Measurements from ENCODE around the gene TTC7B.

TTC7B gene

GRCh38 chr14:90596733-90597132, 219.5 kb downstream of the TTC7B start:
- no peaks in the 10 kb centered on the region for H3K9me3 Mint-ChIP-seq
- peaks cover 3% of the 10 kb centered on the region for H3K27me3 Mint-ChIP-seq (ENCODE audit: low read depth, poor library complexity)
- no peak overlapping the region for H3K4me3 Mint-ChIP-seq
- TF ChIP-seq CTCF (IDR thresholded peaks at IDR 0.05), result no peak
- DNase-seq, result no peak
- no peak overlapping the region for H3K27ac Mint-ChIP-seq
- H3K36me3 Mint-ChIP-seq (ENCODE audit: low read depth), result no peaks in the 10 kb centered on the region
- peaks cover 14% of the 10 kb centered on the region for H3K4me1 Mint-ChIP-seq

GRCh38 chr14:90593254-90594040, 222.8 kb downstream of the TTC7B start:
- H3K9me3 Mint-ChIP-seq, result no peaks in the 10 kb centered on the region
- H3K27ac Mint-ChIP-seq, result no peak overlapping the region
- peaks cover 14% of the 10 kb centered on the region for H3K4me1 Mint-ChIP-seq
- no peak for TF ChIP-seq CTCF (IDR thresholded peaks at IDR 0.05)
- H3K36me3 Mint-ChIP-seq (ENCODE audit: low read depth), result no peaks in the 10 kb centered on the region
- H3K27me3 Mint-ChIP-seq (ENCODE audit: low read depth, poor library complexity), result no peaks in the 10 kb centered on the region
- no peak for DNase-seq
- no peak overlapping the region for H3K4me3 Mint-ChIP-seq

GRCh38 chr14:90592655-90593054, 223.6 kb downstream of the TTC7B start:
- no peak for DNase-seq
- Mint-ChIP-seq H3K9me3 (no peaks in the 10 kb centered on the region), H3K27ac (no peak overlapping the region), H3K4me1 (peaks cover 14% of the 10 kb centered on the region), H3K4me3 (no peak overlapping the region), H3K36me3 (ENCODE audit: low read depth) (no peaks in the 10 kb centered on the region), H3K27me3 (ENCODE audit: low read depth, poor library complexity) (no peaks in the 10 kb centered on the region)
- no peak for TF ChIP-seq CTCF (IDR thresholded peaks at IDR 0.05)

- no peak for DNase-seq
- no peak for TF ChIP-seq CTCF (IDR thresholded peaks at IDR 0.05)
- peaks cover 3% of the 10 kb centered on the region for H3K27me3 Mint-ChIP-seq (ENCODE audit: low read depth, poor library complexity)
- H3K4me3 Mint-ChIP-seq, result no peak overlapping the region
- peaks cover 6% of the 10 kb centered on the region for H3K36me3 Mint-ChIP-seq (ENCODE audit: low read depth)
- H3K27ac Mint-ChIP-seq, result no peak overlapping the region
- H3K9me3 Mint-ChIP-seq, result no peaks in the 10 kb centered on the region
- H3K4me1 Mint-ChIP-seq, result peaks cover 12% of the 10 kb centered on the region
Measured at GRCh38 chr14:90587918-90588317, 228.3 kb downstream of the TTC7B start.

GRCh38 chr14:90587252-90587910, 228.8 kb downstream of the TTC7B start:
- no peak for TF ChIP-seq CTCF (IDR thresholded peaks at IDR 0.05)
- no peak for DNase-seq
- Mint-ChIP-seq H3K36me3 (ENCODE audit: low read depth) (peaks cover 6% of the 10 kb centered on the region), H3K9me3 (no peaks in the 10 kb centered on the region), H3K27me3 (ENCODE audit: low read depth, poor library complexity) (peaks cover 3% of the 10 kb centered on the region), H3K27ac (no peak overlapping the region), H3K4me1 (peaks cover 12% of the 10 kb centered on the region), H3K4me3 (no peak overlapping the region)
